CD4-positive, alpha-beta T cell (primary cell): Measurements from ENCODE around the gene KLHL1. TPM values are rescaled to one million over a fixed set of nuclear protein-coding genes. Genes with fewer than 3 reads are reported as not detected.

Source experiments
- ATAC-seq: fragments of 200-7000 bp; cut with Tn5 transposase; one replicate; pipeline ENCODE4 v1.10.0; 2022; ENCODE audit warnings: mild to moderate bottlenecking; ENCODE audit not compliant: poor library complexity
- CTCF ChIA-PET: fragments of 350-600 bp; sonication (Branson Sonifier 250); formaldehyde crosslinking; loops from one replicate; lab custom pipeline; 2021; ENCODE audit warnings: antibody characterized with exemption, inconsistent platforms; lab: Charles Lee
- POLR2A ChIA-PET: fragments of 350-600 bp; sonication (Branson Sonifier 250); formaldehyde crosslinking; loops from one replicate; lab custom pipeline; 2021; ENCODE audit warnings: antibody characterized with exemption, inconsistent platforms; lab: Charles Lee
- DNase-seq, 14 experiments: peaks; one replicate each; pipeline ENCODE4 v3.0.0-alpha.2; 2013 to 2020; ENCODE audit warnings: mixed read lengths in 2 of 14
- H3K27ac ChIP-seq, 2 donors: one replicate each; pipeline versions ENCODE4 v1.5.1 to v1.7.0; 2013; ENCODE audit warnings: low read length in 2 of 2, low read depth in 1 of 2, mild to moderate bottlenecking in 1 of 2
- H3K27me3 ChIP-seq, 2 experiments: 1 replicate in 1 of 2; 2 replicates in 1 of 2; pipeline versions ENCODE4 v1.6.1 to v1.7.0; 2013; ENCODE audit warnings: low read length in 2 of 2, control low read depth in 1 of 2, mild to moderate bottlenecking in 1 of 2, moderate library complexity in 1 of 2; ENCODE audit not compliant: insufficient read depth in 2 of 2, control insufficient read depth in 1 of 2
- H3K36me3 ChIP-seq: one replicate; pipeline ENCODE4 v1.6.1; 2013; ENCODE audit warnings: low read length, control low read depth; ENCODE audit not compliant: insufficient read depth
- H3K4me1 ChIP-seq: one replicate; pipeline ENCODE4 v1.6.1; 2013; ENCODE audit warnings: low read length, control low read depth; ENCODE audit not compliant: insufficient read depth
- H3K4me3 ChIP-seq: one replicate; pipeline ENCODE4 v1.5.1; 2013; ENCODE audit warnings: mild to moderate bottlenecking, low read length, moderate library complexity
- H3K9me3 ChIP-seq, 2 experiments: 1 replicate in 1 of 2; 2 replicates in 1 of 2; pipeline versions ENCODE4 v1.6.1 to v1.7.0; 2013; ENCODE audit warnings: low read length in 2 of 2, mild to moderate bottlenecking in 2 of 2, control low read depth in 1 of 2, moderate library complexity in 1 of 2; ENCODE audit not compliant: control insufficient read depth in 1 of 2, insufficient read depth in 1 of 2
- H3K27ac Mint-ChIP-seq: one replicate; pipeline ENCODE4 v1.8.0; 2020; ENCODE audit warnings: mixed read lengths
- H3K27me3 Mint-ChIP-seq: one replicate; pipeline ENCODE4 v1.8.0; 2021; ENCODE audit warnings: mixed read lengths
- H3K36me3 Mint-ChIP-seq: one replicate; pipeline ENCODE4 v1.8.0; 2021; ENCODE audit warnings: low read depth, mixed read lengths
- H3K4me1 Mint-ChIP-seq: one replicate; pipeline ENCODE4 v1.8.0; 2021; ENCODE audit warnings: low read depth, mixed read lengths
- H3K4me3 Mint-ChIP-seq: one replicate; pipeline ENCODE4 v1.8.0; 2020; ENCODE audit warnings: mild to moderate bottlenecking, mixed read lengths
- H3K9me3 Mint-ChIP-seq: one replicate; pipeline ENCODE4 v1.8.0; 2020; ENCODE audit warnings: mixed read lengths
- intact Hi-C, 2 experiments: fragments of 100-400 bp; cut with DNase I in 1 of 2; cut with micrococcal nuclease in 1 of 2; formaldehyde crosslinking; loops; one replicate each; pipeline versions ENCODE4 v1.15.1 to v1.9.0; 2023 to 2025; cut with DNase I, micrococcal nuclease
- total RNA-seq, 174 experiments: library from RNA in 2 of 174; stranded (reverse) in 2 of 174; gene quantifications; one replicate each; pipeline ENCODE4 v1.2.3 and lab custom pipeline; 2021 to 2026
- TF ChIP-seq, protein P1 (sequence below): fragments of 200-600 bp; IDR thresholded peaks from one replicate; pipeline ENCODE4 v1.8.0; 2022; ENCODE audit warnings: antibody characterized with exemption, mild to moderate bottlenecking

KLHL1 gene
- total RNA-seq, 2 experiments from 2014 or later, result not detected

DNA sequence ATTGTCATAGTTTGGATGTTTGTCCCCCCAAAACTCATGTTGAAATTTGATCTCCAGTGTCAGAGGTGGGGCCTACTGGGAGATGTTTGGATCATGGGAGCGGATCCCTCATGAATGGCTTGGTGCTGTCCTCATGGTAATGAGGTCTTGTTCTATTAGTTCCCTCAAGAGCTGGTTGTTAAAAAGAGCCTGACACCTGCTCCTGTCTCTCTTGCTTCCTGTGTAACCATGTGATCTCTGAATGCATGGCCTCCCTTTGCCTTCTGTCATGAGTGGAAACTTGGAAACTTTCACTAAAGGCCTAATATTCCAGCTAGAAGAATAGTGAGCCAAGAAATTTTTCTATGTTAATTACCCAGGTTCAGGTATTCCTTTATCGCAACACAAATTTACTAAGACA is 312.0 kb downstream of the KLHL1 start:
- no peak overlapping the region for H3K27ac ChIP-seq
- intact Hi-C loops, result no loop called here
- no peak overlapping the region for H3K4me3 ChIP-seq
- peaks cover 5% of the 10 kb centered on the region for H3K9me3 Mint-ChIP-seq
- H3K4me3 Mint-ChIP-seq, result no peak overlapping the region
- H3K36me3 ChIP-seq, result no peaks in the 10 kb centered on the region
- no peak for ATAC-seq
- CTCF ChIA-PET, result no interaction called here
- TF ChIP-seq, protein P1, sequence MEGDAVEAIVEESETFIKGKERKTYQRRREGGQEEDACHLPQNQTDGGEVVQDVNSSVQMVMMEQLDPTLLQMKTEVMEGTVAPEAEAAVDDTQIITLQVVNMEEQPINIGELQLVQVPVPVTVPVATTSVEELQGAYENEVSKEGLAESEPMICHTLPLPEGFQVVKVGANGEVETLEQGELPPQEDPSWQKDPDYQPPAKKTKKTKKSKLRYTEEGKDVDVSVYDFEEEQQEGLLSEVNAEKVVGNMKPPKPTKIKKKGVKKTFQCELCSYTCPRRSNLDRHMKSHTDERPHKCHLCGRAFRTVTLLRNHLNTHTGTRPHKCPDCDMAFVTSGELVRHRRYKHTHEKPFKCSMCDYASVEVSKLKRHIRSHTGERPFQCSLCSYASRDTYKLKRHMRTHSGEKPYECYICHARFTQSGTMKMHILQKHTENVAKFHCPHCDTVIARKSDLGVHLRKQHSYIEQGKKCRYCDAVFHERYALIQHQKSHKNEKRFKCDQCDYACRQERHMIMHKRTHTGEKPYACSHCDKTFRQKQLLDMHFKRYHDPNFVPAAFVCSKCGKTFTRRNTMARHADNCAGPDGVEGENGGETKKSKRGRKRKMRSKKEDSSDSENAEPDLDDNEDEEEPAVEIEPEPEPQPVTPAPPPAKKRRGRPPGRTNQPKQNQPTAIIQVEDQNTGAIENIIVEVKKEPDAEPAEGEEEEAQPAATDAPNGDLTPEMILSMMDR, result no peak
- no peak overlapping the region for H3K27ac Mint-ChIP-seq
- H3K27me3 ChIP-seq, result no peaks in the 10 kb centered on the region
- H3K4me1 Mint-ChIP-seq, result no peaks in the 10 kb centered on the region
- H3K36me3 Mint-ChIP-seq, result no peaks in the 10 kb centered on the region
- DNase-seq, result no peak
- peaks cover 0 to 8% of the 10 kb centered on the region in 2 experiments for H3K9me3 ChIP-seq
- POLR2A ChIA-PET, result no interaction called here
- H3K27me3 Mint-ChIP-seq, result no peaks in the 10 kb centered on the region
- H3K4me1 ChIP-seq, result no peaks in the 10 kb centered on the region

GRCh38 chr13:69793783-69794453 is 314.3 kb downstream of the KLHL1 start:
- no peak overlapping the region for H3K4me3 Mint-ChIP-seq
- H3K9me3 Mint-ChIP-seq, result peaks cover 6% of the 10 kb centered on the region
- H3K27me3 Mint-ChIP-seq, result no peaks in the 10 kb centered on the region
- intact Hi-C loops, result no loop called here
- H3K27ac Mint-ChIP-seq, result no peak overlapping the region
- ChIA-PET POLR2A (no interaction called here), CTCF (no interaction called here)
- Histone ChIP-seq H3K27ac (no peak overlapping the region), H3K9me3 (peaks cover 0 to 5% of the 10 kb centered on the region in 2 experiments), H3K36me3 (no peaks in the 10 kb centered on the region), H3K4me1 (no peaks in the 10 kb centered on the region), H3K4me3 (no peak overlapping the region), H3K27me3 (no peaks in the 10 kb centered on the region)
- ATAC-seq (no peak), DNase-seq (no peak)
- H3K36me3 Mint-ChIP-seq, result no peaks in the 10 kb centered on the region
- H3K4me1 Mint-ChIP-seq, result no peaks in the 10 kb centered on the region
- TF ChIP-seq, protein P1, result no peak

- no peak for ATAC-seq
- Mint-ChIP-seq H3K27me3 (no peaks in the 10 kb centered on the region), H3K4me1 (no peaks in the 10 kb centered on the region), H3K4me3 (no peak overlapping the region), H3K36me3 (no peaks in the 10 kb centered on the region), H3K9me3 (no peaks in the 10 kb centered on the region), H3K27ac (no peak overlapping the region)
- ChIA-PET CTCF (no interaction called here), POLR2A (no interaction called here)
- Histone ChIP-seq H3K4me1 (no peaks in the 10 kb centered on the region), H3K9me3 (peaks cover 0 to 6% of the 10 kb centered on the region in 2 experiments), H3K27me3 (no peaks in the 10 kb centered on the region), H3K27ac (no peak overlapping the region), H3K4me3 (no peak overlapping the region), H3K36me3 (no peaks in the 10 kb centered on the region)
- TF ChIP-seq, protein P1, result no peak
- intact Hi-C loops, result no loop called here
- no peak for DNase-seq
Observed at GRCh38 chr13:69776937-69777336, 331.3 kb downstream of the KLHL1 start.
